GM13977 (cell line): ENCODE measurements around the gene STIP1.
A peak's percentile ranks its signal among the peaks of the same experiment; 100 is the strongest.

Experiments used
- DNase-seq: peaks from one replicate; pipeline ENCODE4 v3.0.0; 2012; ENCODE audit warnings: low spot score
- in situ Hi-C: fragments of 300-500 bp; cut with MboI; formaldehyde crosslinking; loops from one replicate; pipeline ENCODE4 v1.12.0; 2022; ENCODE audit warnings: low sequenced_read_pairs, low pct_unique_long_range_greater_than_20kb, mixed read lengths, inconsistent platforms; ENCODE audit not compliant: unreplicated experiment
- TF ChIP-seq, protein P1 (sequence below): IDR thresholded peaks from 2 replicates; pipeline ENCODE4 v1.5.1; 2012; ENCODE audit warnings: mild to moderate bottlenecking, control low read depth; ENCODE audit not compliant: insufficient read depth; ENCODE audit errors: extremely low read depth, missing control alignments

Gene STIP1

GRCh38 chr11:64206457-64207255 is 20.7 kb downstream of the STIP1 start, which contains the start of gene FERMT3:
Gene FERMT3, plus strand, starts transcription at chr11:64206721. Its CDS starts 644 bp downstream, at chr11:64207365.
- in situ Hi-C loops, result no loop called here
- DNase-seq, result peak; percentile 69
- TF ChIP-seq, protein P1, sequence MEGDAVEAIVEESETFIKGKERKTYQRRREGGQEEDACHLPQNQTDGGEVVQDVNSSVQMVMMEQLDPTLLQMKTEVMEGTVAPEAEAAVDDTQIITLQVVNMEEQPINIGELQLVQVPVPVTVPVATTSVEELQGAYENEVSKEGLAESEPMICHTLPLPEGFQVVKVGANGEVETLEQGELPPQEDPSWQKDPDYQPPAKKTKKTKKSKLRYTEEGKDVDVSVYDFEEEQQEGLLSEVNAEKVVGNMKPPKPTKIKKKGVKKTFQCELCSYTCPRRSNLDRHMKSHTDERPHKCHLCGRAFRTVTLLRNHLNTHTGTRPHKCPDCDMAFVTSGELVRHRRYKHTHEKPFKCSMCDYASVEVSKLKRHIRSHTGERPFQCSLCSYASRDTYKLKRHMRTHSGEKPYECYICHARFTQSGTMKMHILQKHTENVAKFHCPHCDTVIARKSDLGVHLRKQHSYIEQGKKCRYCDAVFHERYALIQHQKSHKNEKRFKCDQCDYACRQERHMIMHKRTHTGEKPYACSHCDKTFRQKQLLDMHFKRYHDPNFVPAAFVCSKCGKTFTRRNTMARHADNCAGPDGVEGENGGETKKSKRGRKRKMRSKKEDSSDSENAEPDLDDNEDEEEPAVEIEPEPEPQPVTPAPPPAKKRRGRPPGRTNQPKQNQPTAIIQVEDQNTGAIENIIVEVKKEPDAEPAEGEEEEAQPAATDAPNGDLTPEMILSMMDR, result no peak

DNA sequence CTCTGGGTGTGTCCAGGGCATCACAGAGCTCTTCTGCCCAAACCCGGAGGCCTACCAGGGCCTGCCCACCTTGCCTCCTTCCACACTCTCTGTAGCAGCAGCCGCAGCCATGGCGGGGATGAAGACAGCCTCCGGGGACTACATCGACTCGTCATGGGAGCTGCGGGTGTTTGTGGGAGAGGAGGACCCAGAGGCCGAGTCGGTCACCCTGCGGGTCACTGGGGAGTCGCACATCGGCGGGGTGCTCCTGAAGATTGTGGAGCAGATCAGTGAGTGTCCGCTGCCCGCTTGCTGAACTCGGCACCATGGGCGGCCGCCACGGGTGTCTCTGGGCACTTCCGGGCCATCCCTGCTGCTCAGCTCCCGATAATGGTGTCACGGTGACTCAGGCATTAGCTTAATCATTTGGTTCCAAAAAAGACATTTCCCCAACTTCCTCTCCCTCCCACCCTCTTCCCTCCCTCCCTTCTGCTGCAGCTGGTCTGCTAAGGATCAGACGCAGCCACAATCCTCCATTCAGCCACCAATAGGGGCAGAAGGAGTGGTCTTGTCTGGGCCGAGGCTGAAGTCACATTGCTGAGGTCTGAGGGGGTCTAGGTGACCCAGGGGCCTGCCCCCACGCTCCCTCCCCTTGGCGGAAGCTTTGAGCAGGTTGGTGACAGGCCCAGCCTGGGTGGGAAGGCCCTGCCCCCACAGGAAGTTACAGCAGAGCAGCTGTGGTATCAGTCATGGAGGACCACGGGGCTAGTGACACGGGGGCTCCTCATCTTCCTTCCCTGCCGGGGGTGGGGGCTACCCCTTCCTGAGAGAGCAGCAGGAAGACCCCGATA is 21.5 kb downstream of the STIP1 start:
- DNase-seq, result peak; percentile 93

DNA sequence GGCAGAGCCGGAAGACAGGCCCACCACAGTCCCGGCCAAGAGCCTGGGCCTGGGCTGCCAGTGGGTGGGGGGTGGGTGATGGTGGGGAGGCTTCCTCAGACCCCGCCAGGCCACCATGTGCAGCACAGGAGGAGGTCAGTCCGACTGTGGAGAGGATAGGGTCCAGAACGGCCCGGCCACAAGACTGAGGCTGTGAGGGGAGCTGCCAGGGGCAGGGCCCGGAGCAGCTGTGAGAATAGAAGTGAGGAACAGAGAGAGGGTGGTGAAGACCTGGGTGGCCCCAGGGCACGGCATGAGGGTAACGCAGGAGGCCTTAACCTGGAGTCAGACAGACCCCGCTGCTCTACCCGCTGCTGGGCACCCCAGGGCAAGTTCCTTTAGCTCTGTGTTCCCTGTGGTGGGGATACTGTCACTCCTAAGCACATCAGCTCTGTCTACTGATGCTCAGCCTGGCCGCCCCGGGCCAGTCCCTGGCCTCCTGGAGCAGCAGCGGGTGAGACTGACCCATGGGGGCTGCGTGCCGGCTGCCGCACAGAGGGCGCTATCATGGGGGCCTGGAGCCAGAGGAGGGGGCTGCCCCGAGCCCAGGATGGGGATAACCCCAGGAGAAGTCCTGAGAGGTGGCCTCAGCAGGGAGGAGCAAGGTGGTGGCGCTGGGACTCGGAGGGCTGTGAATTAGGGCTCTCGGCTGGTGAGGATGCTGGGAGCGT is 22.3 kb downstream of the STIP1 start:
- DNase-seq, result no peak
- TF ChIP-seq, protein P1, result no peak
- in situ Hi-C loops, result no loop called here

More for the DNA sequence above, 21.5 kb downstream of the STIP1 start:
- TF ChIP-seq, protein P1, result no peak
- in situ Hi-C loops, result no loop called here

DNA sequence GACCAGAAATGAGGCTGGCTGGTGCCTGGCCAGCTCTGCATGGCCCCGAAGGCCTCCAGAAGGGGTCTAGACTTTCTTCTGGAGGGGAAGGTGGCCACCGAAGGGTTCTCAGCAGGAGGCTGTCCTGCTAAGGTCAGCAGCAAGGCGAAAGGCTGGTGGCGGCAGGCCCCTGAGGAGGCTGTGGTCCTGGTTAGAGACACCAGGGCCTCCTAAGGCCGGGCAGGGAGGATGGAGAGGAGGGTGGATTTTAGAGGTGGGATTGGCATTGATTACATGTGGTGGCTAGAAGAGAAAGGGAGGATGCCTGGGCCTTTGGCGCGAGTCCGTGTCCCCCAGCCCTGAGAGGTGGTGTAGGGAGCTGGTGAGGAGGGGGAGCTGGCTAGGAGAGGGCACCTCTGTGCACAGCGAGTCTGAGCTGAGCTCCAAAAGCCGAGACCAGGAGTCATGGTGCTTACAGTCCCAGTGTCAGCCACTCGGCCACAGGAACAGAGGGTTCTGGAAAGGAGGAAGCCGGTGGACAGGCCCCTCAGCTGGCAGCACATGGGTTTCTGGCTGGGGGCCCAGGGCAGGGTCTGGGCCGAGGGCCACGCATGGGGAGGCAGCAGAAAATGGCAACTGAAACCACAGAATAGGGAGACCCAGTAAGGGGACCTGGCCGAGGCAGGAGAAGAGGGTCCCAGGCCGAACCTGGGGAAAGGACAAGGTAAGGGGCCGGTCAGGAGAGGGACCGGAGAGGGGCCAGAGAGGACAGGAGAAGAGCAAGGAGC is 23.0 kb downstream of the STIP1 start:
- in situ Hi-C loops, result no loop called here
- DNase-seq, result no peak
- TF ChIP-seq, protein P1, result no peak

DNA sequence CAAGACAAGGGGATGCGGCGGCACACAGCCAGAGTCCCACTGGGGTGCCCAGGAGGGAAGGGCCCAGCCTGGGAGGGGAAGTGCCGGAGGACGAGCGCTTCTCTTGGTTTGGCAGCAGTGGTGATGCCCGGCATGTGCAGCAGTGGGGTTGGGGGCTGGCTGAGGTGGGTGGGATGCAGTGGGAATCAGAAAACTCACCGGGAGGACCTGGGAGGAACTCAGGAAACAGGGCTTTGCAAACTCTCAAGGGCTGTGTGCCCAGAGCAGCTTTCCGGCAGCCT is 23.5 kb downstream of the STIP1 start:
- TF ChIP-seq, protein P1, result no peak
- in situ Hi-C loops, result no loop called here

More for the DNA sequence above, 23.5 kb downstream of the STIP1 start:
- DNase-seq, result no peak
